Heart left ventricle (tissue), 16 donors: Measurements from ENCODE around the gene TXLNA. TPM values are rescaled to one million over a fixed set of nuclear protein-coding genes. Genes with fewer than 3 reads are reported as not detected.
A peak's percentile ranks its signal among the peaks of the same experiment; 100 is the strongest.

Experiments used
- ATAC-seq, 4 donors: fragments of 200-7000 bp; cut with Tn5 transposase; one replicate each; pipeline ENCODE4 v1.9.1; 2020 to 2022; ENCODE audit warnings: moderate library complexity in 4 of 4, mild to moderate bottlenecking in 3 of 4, moderate number of reproducible peaks in 1 of 4
- DNase-seq, 5 donors: peaks; one replicate each; pipeline ENCODE4 v3.0.0-alpha.2; 2020
- H3K27ac ChIP-seq, 12 donors: fragments of 200-600 bp; sonication (generic) in 4 of 12; one replicate each; pipeline versions ENCODE4 v1.5.0 to v1.8.0; 2016 to 2022; ENCODE audit warnings: mild to moderate bottlenecking in 2 of 12
- H3K27me3 ChIP-seq, 9 donors: fragments of 200-600 bp; sonication (generic) in 2 of 9; one replicate each; pipeline versions ENCODE4 v1.5.1 to v1.8.0; 2016 to 2022; ENCODE audit warnings: mild to moderate bottlenecking in 3 of 9
- H3K36me3 ChIP-seq, 9 donors: fragments of 200-600 bp; sonication (generic) in 2 of 9; one replicate each; pipeline versions ENCODE4 v1.5.0 to v1.8.0; 2018 to 2022; ENCODE audit warnings: mild to moderate bottlenecking in 2 of 9
- H3K4me1 ChIP-seq, 12 donors: fragments of 200-600 bp; sonication (generic) in 4 of 12; one replicate each; pipeline versions ENCODE4 v1.5.0 to v1.8.0; 2016 to 2022; ENCODE audit warnings: mild to moderate bottlenecking in 3 of 12
- H3K4me3 ChIP-seq, 12 donors: fragments of 200-600 bp; sonication (generic) in 4 of 12; one replicate each; pipeline versions ENCODE4 v1.5.0 to v1.8.0; 2017 to 2022; ENCODE audit warnings: mild to moderate bottlenecking in 9 of 12, moderate library complexity in 4 of 12
- H3K9me3 ChIP-seq, 12 donors: fragments of 200-600 bp; sonication (generic) in 4 of 12; one replicate each; pipeline versions ENCODE4 v1.5.0 to v1.8.0; 2016 to 2022; ENCODE audit warnings: mild to moderate bottlenecking in 1 of 12
- CTCF ChIP-seq, 12 donors: fragments of 200-600 bp; sonication (generic) in 4 of 12; IDR thresholded peaks; one replicate each; pipeline versions ENCODE4 v1.5.0 to v1.8.0; 2018 to 2022; ENCODE audit warnings: antibody characterized with exemption in 12 of 12, mild to moderate bottlenecking in 5 of 12
- POLR2A ChIP-seq, 2 donors: fragments of 450-650 bp; IDR thresholded peaks; one replicate each; pipeline ENCODE4 v1.6.1; 2017; ENCODE audit warnings: antibody characterized with exemption in 2 of 2, mild to moderate bottlenecking in 2 of 2, moderate library complexity in 2 of 2
- WGBS, 4 donors: extraction: QIAGEN DNeasy Blood & Tissue Kit in 2 of 4; methylation state at CpG; one replicate each; pipeline versions ENCODE4 v1.1.5 to v1.1.7; 2013 to 2018; 5-methylcytosine and 5-hydroxymethylcytosine counted together
- intact Hi-C, 10 donors: fragments of 100-400 bp; cut with DNase I; formaldehyde crosslinking; loops; one replicate each; pipeline versions ENCODE4 v1.11.1 to v1.14.2; 2022
- polyA plus RNA-seq, 2 donors: library from polyadenylated mRNA; stranded (reverse); fragments of 200-250 nt; gene quantifications; one replicate each; pipeline ENCODE4 v1.2.3, GENCODE V29; 2013
- total RNA-seq, 9 donors: library from RNA; depleted of rRNA in 2 of 9; stranded (reverse); fragments of >200 nt in 2 of 9; fragmentation: NEBNext Ultra II Directional in 3 of 9; extraction: Animal tissue kit (Norgen Biotek cat#: 25700) in 3 of 9; gene quantifications; one replicate each; pipeline versions ENCODE4 v1.1.0 to v1.2.4, GENCODE V29; 2016 to 2023
- donor health status: ischemic (EF 13 %, LVEDD 7.1; RV severe dilation, severe dysfunction).
- donor health status: healthy with polysubstance abuse.
- donor health status: DM: no; HTN: yes; CAD: no.
- donor health status: DM: no; HTN: no; CAD: no.
- donor health status: ischemic (EF 25% LVEDD 6.9; RV normal size, moderate dysfunction).
- donor health status: ischemic (EF 25% LVEDD 5.7; RV mildly dilated, moderate dysfunction).
- donor health status: healthy.
- donor health status: DM: yes; HTN: yes; CAD: no.
- donor health status: ischemic (EF 35%, LVEDD 5.7; RV mildly dilated, moderate dysfunction).
- donor health status: nonischemic (EF 11% LVEDD 7.7; RV severe dilation, severe dysfunction).
- donor health status: DM: yes; HTN: yes; CAD: no.
- donor health status: PGD.
- donor health status: ischemic (EF 29% LVEDD 5.4; RV normal size, mild dysfunction).
- donor health status: nonischemic (EF 23%, LVEDD 6.1; RV moderate dilation, normal function).

The TXLNA gene
- total and polyA plus RNA-seq, 11 donors: 8.7 to 35.9 (median 18.6) TPM

GRCh38 chr1:32242341-32242851, 62.9 kb downstream of the TXLNA start:
- peaks cover 2 to 50% (median 33%) of the 10 kb centered on the region in 12 donors for H3K4me1 ChIP-seq
- H3K27ac ChIP-seq: peak overlapping the region in 11 of 12 donors; percentile 4 to 92 (median 87)
- peak; percentile 52 to 71 (median 60) for DNase-seq
- peak overlapping the region in 8 of 12 donors; percentile 5 to 85 (median 34) for H3K4me3 ChIP-seq
- WGBS, 4 donors: 30 to 37% (median 34%) methylated on average over 5 to 7 of the region's 7 CpGs
- ATAC-seq: peak; percentile 10 to 29 (median 20)
- H3K36me3 ChIP-seq: peaks cover 0 to 4% (median 0%) of the 10 kb centered on the region in 9 donors
- TF ChIP-seq POLR2A (IDR thresholded peaks at IDR 0.05) (no peak), CTCF (IDR thresholded peaks at IDR 0.05) (no peak)
- no peaks in the 10 kb centered on the region for H3K9me3 ChIP-seq
- no peaks in the 10 kb centered on the region for H3K27me3 ChIP-seq
- intact Hi-C loops: loop anchor here in 6 of 10 donors (5.0 to 10.0 kb wide), 3 partner anchors 50 to 75 kb away; partner anchors contain the start of gene HDAC1 (in 2 of the 6)

GRCh38 chr1:32246888-32247273, 67.4 kb downstream of the TXLNA start, which contains the start of gene FAM167B:
TSS of gene FAM167B (plus strand) at chr1:32247222. CDS start at chr1:32247422, 200 bp downstream.
- Histone ChIP-seq H3K9me3 (no peaks in the 10 kb centered on the region), H3K4me1 (peaks cover 2 to 75% (median 62%) of the 10 kb centered on the region in 12 donors), H3K27me3 (no peaks in the 10 kb centered on the region), H3K27ac (peak within 1 kb of the TSS; percentile 54 to 95 (median 82)), H3K36me3 (no peaks in the 10 kb centered on the region), H3K4me3 (peak within 1 kb of the TSS in 8 of 12 donors; percentile 6 to 39 (median 21))
- DNase-seq (peak in 4 of 5 donors; percentile 62 to 76 (median 69)), ATAC-seq (peak; percentile 43 to 76 (median 68))
- intact Hi-C loops: loop anchor here in 2 of 10 donors (5.0 to 10.0 kb wide), 2 partner anchors 45 to 68 kb away; partner anchors contain the start of gene HDAC1 (in 1 of the 2)
- WGBS, 4 donors: 34 to 56% (median 43%) methylated on average over 3 of the region's 3 CpGs
- TF ChIP-seq CTCF (IDR thresholded peaks at IDR 0.05) (no peak), POLR2A (IDR thresholded peaks at IDR 0.05) (no peak)

- no peak for TF ChIP-seq POLR2A (IDR thresholded peaks at IDR 0.05)
- TF ChIP-seq CTCF (IDR thresholded peaks at IDR 0.05): no peak
- ATAC-seq (no peak), DNase-seq (peak in 2 of 5 donors; percentile 44 to 69)
- Histone ChIP-seq H3K27ac (peak overlapping the region; percentile 49 to 95 (median 82)), H3K27me3 (no peaks in the 10 kb centered on the region), H3K9me3 (no peaks in the 10 kb centered on the region), H3K4me1 (peaks cover 2 to 75% (median 63%) of the 10 kb centered on the region in 12 donors), H3K4me3 (peak overlapping the region in 8 of 12 donors; percentile 5 to 39 (median 20)), H3K36me3 (no peaks in the 10 kb centered on the region)
- 49 to 61% (median 50%) methylated on average over 9 to 12 of the region's 12 CpGs for WGBS, 4 donors
- intact Hi-C loops: loop anchor here in 2 of 10 donors (5.0 to 10.0 kb wide), 2 partner anchors 45 to 67 kb away; partner anchors contain the start of gene HDAC1 (in 1 of the 2)
These were observed 68.0 kb downstream of the TXLNA start for GRCh38 chr1:32247452-32247851.

Other genes with a start within 250 kb of the TXLNA start
- gene PTP4A2, start 241.3 kb upstream of the TXLNA start, total RNA-seq: 100 to 1,000 TPM; 217 to 354 (median 242) TPM
- 100 to 1,000 TPM in 1 of 2 donors, 10 to 100 TPM in 1; 74.4 to 290 TPM for gene PTP4A2, start 241.3 kb upstream of the TXLNA start, polyA plus RNA-seq
- 10 to 100 TPM; 45.2 to 79.3 (median 68.5) TPM for gene KHDRBS1, start 165.8 kb upstream of the TXLNA start, total RNA-seq
- 10 to 100 TPM; 33.0 to 58.6 TPM for gene KHDRBS1, start 165.8 kb upstream of the TXLNA start, polyA plus RNA-seq
- 10 to 100 TPM in 1 of 9 donors, 1 to 10 TPM in 8; 2.7 to 15.1 (median 6.3) TPM for gene TMEM39B, start 106.7 kb upstream of the TXLNA start, total RNA-seq
- 1 to 10 TPM; 4.5 to 6.8 TPM for gene TMEM39B, start 106.7 kb upstream of the TXLNA start, polyA plus RNA-seq
- gene KPNA6, start 71.6 kb upstream of the TXLNA start, total RNA-seq: 10 to 100 TPM; 58.4 to 99.2 (median 78.6) TPM
- gene KPNA6, start 71.6 kb upstream of the TXLNA start, polyA plus RNA-seq: 10 to 100 TPM; 10.2 to 28.1 TPM
- 10 to 100 TPM; 12.5 to 23.7 (median 16.5) TPM for gene CCDC28B, start 20.9 kb downstream of the TXLNA start, total RNA-seq
- gene CCDC28B, start 20.9 kb downstream of the TXLNA start, polyA plus RNA-seq: 10 to 100 TPM; 19.0 to 40.2 TPM
- 1 to 10 TPM in 2 of 9 donors, under 1 TPM in 7; 0.56 to 1.9 (median 0.74) TPM for gene IQCC, start 26.0 kb downstream of the TXLNA start, total RNA-seq
- gene IQCC, start 26.0 kb downstream of the TXLNA start, polyA plus RNA-seq: under 1 TPM; 0.83 to 0.95 TPM
- gene DCDC2B, start 29.4 kb downstream of the TXLNA start, total RNA-seq: not detected
- gene DCDC2B, start 29.4 kb downstream of the TXLNA start, polyA plus RNA-seq: not detected
- gene TMEM234, start 42.7 kb downstream of the TXLNA start, total RNA-seq: 10 to 100 TPM in 6 of 9 donors, 1 to 10 TPM in 3; 8.8 to 19.8 (median 10.8) TPM
- gene TMEM234, start 42.7 kb downstream of the TXLNA start, polyA plus RNA-seq: 10 to 100 TPM in 1 of 2 donors, 1 to 10 TPM in 1; 7.7 to 19.4 TPM
- 100 to 1,000 TPM in 7 of 9 donors, 10 to 100 TPM in 2; 94.8 to 191 (median 119) TPM for gene EIF3I, start 42.7 kb downstream of the TXLNA start, total RNA-seq
- 100 to 1,000 TPM; 140 to 388 TPM for gene EIF3I, start 42.7 kb downstream of the TXLNA start, polyA plus RNA-seq
- 10 to 100 TPM in 1 of 9 donors, 1 to 10 TPM in 8; 2.0 to 13.7 (median 3.8) TPM for gene FAM167B, start 67.5 kb downstream of the TXLNA start, total RNA-seq
- gene FAM167B, start 67.5 kb downstream of the TXLNA start, polyA plus RNA-seq: 10 to 100 TPM in 1 of 2 donors, 1 to 10 TPM in 1; 7.7 to 14.1 TPM
- 1 to 10 TPM in 2 of 9 donors, under 1 TPM in 4, not detected in 3; 0.37 to 7.6 (median 0.72) TPM for gene LCK, start 71.6 kb downstream of the TXLNA start, total RNA-seq
- gene LCK, start 71.6 kb downstream of the TXLNA start, polyA plus RNA-seq: under 1 TPM; 0.34 to 0.40 TPM
- 10 to 100 TPM; 22.0 to 46.6 (median 29.3) TPM for gene HDAC1, start 112.4 kb downstream of the TXLNA start, total RNA-seq
- gene HDAC1, start 112.4 kb downstream of the TXLNA start, polyA plus RNA-seq: 10 to 100 TPM; 20.0 to 37.6 TPM
- gene MARCKSL1, start 156.6 kb downstream of the TXLNA start, total RNA-seq: 10 to 100 TPM in 7 of 9 donors, 1 to 10 TPM in 2; 6.8 to 44.0 (median 12.1) TPM
- gene MARCKSL1, start 156.6 kb downstream of the TXLNA start, polyA plus RNA-seq: 10 to 100 TPM in 1 of 2 donors, 1 to 10 TPM in 1; 8.1 to 29.8 TPM
- gene FAM229A, start 182.8 kb downstream of the TXLNA start, total RNA-seq: 1 to 10 TPM; 1.2 to 4.4 (median 2.1) TPM
- 1 to 10 TPM; 1.4 to 4.0 TPM for gene FAM229A, start 182.8 kb downstream of the TXLNA start, polyA plus RNA-seq
- 1 to 10 TPM in 6 of 9 donors, under 1 TPM in 1, not detected in 2; 0.72 to 2.6 (median 1.7) TPM for gene TSSK3, start 182.9 kb downstream of the TXLNA start, total RNA-seq
- 1 to 10 TPM in 1 of 2 donors, under 1 TPM in 1; 0.37 to 3.1 TPM for gene TSSK3, start 182.9 kb downstream of the TXLNA start, polyA plus RNA-seq
- 10 to 100 TPM; 35.6 to 53.2 (median 44.5) TPM for gene BSDC1, start 214.8 kb downstream of the TXLNA start, total RNA-seq
- 10 to 100 TPM; 25.1 to 46.9 TPM for gene BSDC1, start 214.8 kb downstream of the TXLNA start, polyA plus RNA-seq